Measurements from ENCODE around the gene GRAMD1B.

- no peak for TF ChIP-seq CTCF (IDR thresholded peaks at IDR 0.05)
- TF ChIP-seq POLR2A (IDR thresholded peaks at IDR 0.05), result no peak
Measured at GRCh38 chr11:123545726-123546270, 115.7 kb downstream of the GRAMD1B start.
